Activated CD8-positive, alpha-beta memory T cell treated with anti-CD3 and anti-CD28 coated beads for 48 hours (primary cell): Measurements from ENCODE around the gene GNG2.
A peak's percentile ranks its signal among the peaks of the same experiment; 100 is the strongest.

Experiments used
- DNase-seq, 3 experiments: peaks; one replicate each; pipeline ENCODE4 v3.0.0-alpha.2; 2020; ENCODE audit warnings: low read depth in 2 of 3, low spot score in 2 of 3

Gene GNG2

DNA sequence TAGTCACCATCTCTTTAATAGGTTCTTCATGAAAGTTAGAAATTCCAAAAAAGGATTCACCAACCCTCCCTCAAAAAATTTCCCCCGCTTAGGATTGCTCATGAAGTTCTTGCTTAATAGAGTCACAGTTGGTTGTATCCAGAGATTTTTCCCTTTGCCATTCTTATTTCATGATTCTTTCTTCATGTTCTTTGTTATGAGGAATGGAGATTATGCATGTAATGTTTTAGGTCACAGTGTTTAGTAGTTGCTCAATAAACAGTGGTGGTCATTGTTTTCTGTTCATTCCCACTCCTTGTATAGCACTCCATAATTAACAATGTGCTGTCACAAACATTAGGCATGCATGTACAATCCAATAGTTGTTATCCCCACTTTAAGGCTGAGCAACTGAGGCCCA is 77.7 kb downstream of the GNG2 start:
- DNase-seq, result no peak

DNA sequence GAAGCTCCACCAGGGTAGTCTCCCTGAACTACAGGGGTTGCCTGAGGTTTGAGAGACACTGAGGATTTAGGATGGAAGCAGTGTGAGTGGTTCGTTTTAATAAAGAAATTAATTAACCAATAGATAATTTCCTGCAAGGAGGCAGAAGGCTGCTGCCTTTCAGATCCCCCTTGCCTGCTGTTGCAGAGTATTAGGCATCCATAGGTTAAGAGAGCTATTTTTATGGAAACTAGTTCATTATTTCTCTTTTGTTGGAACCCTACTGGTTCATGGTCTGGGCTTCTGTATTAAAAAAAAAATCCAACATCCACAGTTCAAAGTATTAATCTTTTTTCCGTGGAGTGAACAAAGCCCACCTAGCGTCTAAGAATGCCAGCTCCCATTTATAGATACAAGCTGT is 78.4 kb downstream of the GNG2 start:
- DNase-seq, result no peak

DNA sequence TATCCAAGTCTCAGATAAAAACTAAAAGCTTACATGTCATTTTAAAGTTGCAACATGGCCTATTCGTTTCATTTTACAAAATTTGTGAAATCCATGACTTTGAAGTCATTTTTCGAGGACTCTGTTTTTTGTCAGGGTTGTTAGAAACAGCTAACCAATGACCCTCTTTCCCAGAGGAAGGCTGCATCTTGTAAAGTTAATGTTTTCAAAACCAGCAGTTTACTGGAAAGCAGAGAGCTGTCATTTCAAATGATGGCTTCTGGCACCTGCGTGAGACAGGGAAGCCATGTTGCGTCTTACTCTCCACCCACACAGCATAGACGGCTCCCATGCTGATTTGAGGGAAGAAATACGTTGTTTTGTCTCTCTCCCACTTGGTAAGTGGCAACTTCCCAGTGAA is 78.8 kb downstream of the GNG2 start:
- no peak for DNase-seq

DNA sequence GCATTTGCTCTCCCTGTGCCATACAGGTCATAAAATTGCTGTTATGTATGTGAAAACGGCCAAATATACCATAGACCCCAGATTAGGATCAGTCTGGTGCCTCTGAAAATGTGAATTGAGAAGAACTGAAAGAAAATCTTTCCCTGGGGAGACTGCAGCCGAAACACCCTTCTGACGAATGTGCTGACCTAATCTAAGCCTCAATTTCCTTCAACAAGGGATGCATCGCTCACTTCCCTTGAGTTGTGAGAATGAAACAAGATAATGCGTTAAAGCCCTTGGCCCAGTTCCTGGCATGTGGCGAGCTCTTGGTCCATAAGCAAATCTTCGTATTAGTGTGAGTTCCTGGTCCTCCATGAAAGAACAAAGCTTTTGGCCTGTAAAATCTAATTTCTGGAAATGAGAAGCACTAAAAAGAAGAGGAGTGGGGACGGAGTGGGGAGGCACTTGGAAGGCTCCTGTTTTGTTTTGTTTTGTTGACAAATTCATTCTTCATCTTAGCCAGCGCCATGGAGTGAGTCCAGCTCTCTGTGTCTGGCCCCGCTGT is 79.4 kb downstream of the GNG2 start:
- DNase-seq, result no peak

DNA sequence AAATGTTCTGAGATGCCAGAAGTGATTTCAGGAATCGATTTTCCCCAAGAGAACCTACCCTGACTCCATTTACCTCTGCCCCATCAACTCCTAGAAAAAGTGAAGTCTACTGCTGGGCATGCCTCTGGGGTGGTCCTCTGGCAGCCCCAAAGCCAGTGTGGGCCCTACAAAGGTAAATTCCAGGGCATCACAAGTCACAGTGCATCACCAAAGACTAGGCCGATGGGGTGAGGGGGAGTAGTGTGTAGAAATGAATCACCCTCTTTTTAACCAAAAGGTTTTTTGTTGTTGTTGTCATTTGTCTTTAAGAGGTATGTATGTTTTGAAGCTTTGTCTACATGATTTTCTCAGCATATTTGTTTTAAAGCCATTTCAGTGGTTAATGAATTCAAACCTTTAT is 82.6 kb downstream of the GNG2 start:
- no peak for DNase-seq

DNA sequence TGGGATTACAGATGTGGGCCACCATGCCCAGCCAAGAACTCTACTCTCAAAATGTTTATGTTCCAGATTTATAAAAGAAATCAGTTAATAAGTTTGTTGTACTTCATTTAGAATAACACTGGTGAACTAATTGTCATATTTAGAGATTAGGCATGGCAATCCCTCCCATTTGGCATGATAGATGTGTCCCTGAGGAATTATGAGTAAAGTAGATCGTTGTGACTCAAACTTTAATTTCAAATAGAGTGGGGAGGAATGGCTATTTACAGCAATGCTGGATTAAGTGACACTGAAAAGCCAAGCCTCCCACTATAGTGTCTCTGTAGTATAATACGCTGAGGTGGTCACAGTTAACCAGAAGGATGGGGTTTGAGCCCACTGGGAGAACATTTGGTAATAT is 89.6 kb downstream of the GNG2 start:
- no peak for DNase-seq

DNA sequence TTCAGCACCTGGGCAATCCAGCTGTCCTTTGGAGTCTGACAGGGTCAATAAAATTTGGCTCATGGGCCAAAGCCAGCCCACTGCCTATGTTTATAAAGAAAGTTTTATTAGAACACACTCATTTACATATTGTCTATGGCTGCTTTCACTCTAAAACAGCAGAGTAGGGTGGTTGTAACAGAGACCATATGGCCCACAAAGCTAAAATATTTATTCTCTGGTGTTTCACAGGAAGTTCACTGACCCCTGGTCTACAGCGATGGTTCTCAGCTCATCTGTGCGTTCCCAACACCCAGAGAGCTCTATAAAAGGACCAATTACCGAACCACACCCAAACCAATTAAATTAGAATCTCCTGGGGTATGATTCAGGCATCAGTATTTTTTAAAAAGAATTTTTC is 91.2 kb downstream of the GNG2 start:
- no peak for DNase-seq

DNA sequence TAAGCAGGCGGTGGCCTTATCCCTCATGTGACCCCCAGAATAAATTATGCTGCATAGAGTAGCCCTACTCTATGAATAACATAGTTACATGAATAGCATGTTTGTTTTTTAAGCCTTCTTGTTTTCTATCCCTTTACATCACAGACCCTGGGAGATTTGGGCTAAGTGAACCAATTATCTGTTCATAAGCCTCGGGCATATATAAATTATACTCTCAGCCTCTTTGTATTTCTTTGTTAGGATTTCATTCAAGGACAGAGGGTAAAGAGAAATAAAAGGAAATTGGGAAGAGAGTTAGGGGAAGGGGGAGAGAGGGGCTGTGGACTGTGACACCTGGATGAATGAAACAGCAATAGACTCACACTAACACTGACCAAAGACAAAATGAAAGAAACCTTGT is 93.6 kb downstream of the GNG2 start:
- no peak for DNase-seq

DNA sequence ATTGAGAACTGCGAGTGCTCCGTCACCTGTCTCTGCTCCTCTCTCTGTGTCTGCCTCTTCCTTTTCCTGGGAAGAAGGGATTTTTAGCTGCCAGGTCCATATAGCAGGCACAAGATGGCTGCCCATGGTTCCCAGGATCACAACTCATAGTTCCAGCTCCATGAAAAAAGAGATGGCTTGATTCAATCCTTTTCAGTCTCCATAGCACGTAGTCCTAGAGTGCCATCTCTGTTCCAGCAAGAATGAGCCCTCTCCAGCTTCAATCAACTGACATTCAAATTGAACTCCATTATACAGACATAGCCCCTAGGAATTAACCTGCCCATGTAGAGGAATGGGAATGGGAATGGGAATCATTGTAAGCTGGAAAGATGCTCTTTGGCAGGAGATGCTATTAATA is 94.2 kb downstream of the GNG2 start:
- no peak for DNase-seq

DNA sequence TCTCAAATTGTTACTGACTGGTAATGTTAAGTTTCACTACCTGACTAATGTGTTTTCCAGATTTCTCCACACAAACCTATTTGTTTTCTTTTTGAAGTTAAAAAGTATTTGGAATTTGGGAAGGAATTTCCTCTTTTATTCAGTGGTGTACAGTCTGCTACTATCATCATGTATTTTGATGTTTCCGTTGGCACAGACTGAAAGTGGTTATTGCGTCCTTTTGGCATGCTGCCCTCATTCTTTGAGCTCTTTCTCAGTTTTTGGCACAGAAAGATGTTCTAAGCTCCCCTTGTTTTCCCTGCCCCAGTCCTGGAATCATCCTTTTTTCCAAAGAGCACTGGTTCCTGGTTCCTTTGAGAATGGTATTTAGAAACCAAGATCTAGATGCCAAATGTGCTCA is 97.5 kb downstream of the GNG2 start:
- DNase-seq, result no peak

DNA sequence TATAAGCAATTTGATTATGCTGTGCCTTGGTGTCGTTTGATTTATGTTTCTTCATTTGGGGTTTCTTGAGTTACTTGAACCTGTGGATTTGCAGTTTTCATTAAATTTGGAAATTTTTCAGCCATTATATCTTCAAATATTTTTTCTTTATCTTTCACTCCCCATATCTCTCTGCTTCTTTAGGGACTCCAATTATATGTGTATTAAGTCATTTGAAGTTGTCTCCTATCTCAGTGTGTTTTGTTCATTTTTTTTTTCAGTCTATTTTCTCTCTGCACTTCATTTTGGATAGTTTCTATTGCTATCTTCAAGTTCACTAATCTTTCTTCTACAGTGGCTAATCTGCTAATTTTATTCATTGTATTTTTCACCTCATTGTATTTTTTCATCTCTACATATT is 99.5 kb downstream of the GNG2 start:
- no peak for DNase-seq

DNA sequence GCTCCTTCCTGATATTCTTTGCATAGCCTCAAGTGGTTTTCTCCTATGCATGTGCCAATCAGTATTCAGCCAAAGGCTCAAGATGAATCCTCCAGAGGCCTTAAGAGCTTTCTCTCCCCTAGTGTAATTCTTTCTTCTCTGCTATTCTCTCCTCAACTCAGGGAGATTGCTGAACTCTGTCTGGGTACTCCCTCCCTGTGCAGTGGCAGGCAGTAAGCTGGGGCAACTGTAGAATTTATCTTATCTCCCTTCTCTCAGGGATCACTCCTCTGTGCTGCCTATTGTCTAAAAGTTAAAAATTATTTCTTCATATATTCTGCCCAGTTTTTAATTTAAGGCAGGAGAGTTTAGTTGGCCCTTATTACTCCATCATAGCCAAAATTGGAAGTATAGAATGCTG is 100.5 kb downstream of the GNG2 start:
- no peak for DNase-seq

DNA sequence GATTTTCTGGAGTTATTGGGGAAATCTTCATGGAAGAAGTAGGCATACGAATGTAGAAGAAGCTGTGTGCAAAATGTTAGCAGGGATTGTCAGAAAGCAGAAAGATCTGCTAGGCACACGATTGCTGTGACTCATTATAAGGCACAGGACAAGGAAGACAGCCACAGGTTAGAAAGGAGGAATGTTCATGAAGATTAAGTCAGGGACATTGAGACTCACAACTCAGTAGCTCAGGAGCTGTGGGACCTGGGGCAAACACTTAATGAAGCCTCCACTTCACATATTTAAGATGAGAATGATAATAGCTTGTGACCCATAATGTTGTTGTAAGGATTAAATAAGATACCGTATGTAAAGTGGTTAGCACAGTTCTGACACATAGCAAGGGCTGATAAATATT is 102.3 kb downstream of the GNG2 start:
- DNase-seq, result no peak

DNA sequence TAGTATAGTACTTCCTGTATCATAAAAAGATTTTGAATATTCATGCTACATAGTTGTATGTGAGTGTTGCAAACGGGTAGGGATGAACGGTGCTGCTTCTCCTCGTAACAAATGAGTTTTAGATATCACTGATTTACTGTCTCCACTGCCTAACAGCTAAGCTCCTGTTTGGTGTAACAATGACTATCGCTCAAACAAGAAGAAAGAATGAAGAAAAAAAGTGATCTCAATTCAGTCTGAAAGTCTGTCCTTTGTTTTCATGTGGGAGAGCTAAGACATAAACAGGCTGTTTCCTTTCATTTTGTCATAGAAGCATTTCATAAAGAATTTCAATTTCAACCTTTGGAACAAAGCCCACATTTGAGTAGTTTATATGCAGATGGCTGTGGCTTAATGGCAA is 102.9 kb downstream of the GNG2 start:
- DNase-seq, result no peak

DNA sequence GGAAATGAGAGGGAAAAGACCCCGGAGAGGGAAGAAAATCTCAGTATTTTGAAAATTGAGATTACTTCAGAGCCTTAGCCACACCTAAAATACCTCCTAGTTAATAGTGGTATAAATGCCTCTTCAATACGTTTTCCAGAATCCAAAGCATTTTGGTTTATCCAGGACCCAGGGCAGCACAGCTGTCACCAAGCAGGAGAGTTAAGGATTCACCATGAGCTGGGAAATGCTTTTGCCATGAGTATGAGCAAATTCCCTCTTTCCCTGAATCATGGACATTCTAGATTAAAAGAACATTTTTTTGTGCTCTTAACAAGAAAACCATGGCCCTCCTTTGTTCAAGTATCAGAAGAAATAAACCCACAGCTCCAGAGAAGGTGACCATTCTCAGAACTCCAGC is 107.1 kb downstream of the GNG2 start:
- DNase-seq, result no peak

DNA sequence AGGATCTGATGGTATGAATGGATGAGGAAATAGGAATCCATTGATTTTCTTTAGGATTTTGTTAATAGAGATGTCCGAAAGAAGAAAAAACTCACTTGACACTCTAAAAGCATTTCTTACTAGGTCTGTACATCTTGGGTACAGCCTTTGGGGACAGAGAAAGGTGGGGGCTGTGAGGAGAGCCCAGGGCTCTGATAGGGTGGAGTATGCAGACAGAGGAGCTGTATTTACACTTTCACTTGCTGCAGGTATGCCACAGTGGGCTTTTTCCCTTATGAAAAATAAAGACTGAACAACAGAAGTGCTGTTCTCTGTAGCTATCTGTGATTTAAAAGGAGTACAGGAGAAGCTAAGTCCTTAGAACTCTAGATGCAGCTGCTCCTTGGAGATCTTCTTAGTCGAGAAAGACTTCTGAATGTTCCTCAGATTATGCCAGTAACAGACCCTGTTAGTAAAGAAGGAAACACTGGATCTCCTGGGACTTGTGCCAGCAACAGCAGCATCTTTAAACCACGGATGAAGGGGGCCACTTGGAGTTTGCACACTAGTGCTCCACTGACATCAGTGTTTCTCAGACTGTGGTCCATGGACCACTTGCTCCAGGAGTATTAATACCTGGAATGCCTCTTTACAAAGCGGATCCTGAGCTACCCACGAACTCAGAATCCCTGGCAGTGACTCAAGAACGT is 109.6 kb downstream of the GNG2 start:
- DNase-seq, result no peak

DNA sequence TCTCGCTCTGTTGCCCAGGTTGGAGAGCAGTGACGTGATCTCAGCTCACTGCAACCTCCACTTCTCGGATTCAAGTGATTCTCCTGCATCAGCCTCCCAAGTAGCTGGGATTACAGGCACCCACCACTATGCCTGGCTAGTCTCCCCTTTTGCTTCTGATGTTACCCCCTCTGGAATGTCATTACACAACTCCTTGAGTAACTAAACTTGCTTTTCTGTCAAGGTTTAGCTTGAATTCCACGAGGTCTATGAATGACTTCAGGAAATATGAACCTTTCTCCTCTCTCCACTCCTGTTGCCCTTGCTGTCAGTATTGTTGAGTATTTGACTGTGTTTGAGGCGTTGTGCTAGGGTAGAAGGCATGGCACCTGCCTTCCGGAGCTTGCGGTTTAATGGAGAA is 112.2 kb downstream of the GNG2 start:
- no peak for DNase-seq

DNA sequence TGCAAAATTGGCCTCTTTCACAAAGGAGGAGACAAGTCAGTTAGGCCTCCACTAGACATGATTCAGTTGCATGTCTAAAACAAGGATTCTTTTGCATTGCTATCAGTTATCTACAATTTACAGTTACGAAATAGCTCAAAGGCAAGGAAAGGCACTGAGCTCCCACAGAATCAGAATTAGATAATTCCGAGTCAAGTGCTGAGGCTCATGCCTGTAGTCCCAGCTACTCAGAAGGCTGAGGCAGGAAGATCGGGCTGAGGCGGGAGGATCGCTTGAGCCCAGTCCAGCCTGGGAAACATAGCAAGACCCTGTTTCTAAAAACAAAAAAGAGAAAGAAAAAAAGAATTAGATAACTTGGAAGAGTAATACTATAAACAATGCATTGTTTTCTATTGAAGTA is 116.7 kb downstream of the GNG2 start:
- DNase-seq, result no peak

DNA sequence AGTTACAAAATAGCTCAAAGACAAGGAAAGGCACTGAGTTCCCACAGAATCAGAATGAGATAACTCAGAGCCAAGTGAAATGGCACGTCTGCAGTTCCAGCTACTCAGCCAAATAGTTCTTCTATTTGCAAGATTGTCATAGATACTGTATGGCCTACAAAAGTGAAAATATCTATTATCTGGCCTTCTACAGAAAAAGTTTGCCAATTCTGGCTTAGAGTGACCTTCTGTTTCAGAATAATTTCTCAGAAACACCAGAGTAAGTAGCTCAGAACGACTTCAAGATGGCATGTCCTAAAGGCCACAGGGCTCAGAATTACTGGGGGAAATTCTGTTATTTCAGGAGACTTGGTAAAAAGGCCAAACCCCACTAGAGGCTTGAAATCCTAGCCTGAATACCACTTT is 118.3 kb downstream of the GNG2 start:
- DNase-seq, result no peak

DNA sequence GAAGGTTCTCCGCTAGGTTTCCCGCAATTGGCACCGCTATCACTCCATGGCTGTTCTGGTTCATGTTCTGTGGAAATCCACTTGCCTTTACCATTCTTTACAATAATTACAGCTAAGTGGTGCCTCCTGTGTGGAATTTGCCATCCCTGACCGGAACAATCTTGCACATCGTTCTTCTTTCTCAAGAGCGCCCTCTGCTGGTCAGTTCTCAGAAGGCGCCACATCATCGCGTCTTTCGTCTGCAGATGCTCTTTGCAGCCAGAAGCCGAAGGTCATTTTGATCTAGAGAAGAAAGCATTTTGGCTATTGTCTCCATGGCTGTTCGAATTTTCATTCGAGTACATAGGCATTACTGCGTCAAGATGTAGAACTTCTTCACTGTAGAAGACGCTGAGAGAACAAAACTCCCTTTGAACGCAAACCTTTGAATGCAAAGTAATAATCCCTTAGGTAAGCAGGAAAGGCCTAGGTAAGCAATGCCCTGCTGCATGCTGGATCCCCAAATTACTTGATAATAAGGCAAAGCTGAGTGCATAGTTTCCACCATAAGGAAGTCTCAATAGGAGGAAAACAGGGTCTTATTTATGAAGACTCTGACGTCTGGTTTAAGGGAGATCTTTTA is 118.8 kb downstream of the GNG2 start:
- peak; percentile 40 to 85 (median 79) for DNase-seq

DNA sequence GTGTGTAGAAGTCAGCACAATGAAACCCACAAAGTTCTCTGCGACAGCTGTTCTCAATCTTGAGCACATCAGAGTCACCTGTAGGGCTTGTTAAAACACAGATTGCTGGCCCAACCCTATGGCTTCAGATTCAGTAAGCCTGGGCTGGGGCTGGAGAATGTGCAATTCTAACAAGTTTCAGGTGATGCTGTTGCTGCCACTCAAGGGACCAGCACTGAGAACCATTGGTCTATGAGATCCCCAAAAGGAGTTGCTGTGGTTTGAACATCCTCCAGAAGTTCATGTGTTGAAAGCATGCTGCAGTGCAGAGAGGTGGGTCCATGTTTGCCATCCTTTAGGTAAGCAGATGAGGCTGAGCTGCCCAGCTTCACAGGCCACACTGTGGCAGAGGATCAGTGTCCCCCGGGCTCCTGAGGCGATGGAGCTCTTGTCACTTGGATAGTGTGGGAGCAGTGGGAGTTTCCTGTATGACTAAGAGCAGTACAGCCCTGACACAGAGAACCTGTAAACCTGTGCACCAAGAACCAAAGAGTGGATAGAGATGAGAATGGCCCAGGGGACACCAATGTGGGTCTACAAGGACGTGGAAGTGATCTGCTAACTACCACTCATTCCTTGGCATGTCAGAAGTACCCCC is 120.9 kb downstream of the GNG2 start:
- DNase-seq, result no peak

DNA sequence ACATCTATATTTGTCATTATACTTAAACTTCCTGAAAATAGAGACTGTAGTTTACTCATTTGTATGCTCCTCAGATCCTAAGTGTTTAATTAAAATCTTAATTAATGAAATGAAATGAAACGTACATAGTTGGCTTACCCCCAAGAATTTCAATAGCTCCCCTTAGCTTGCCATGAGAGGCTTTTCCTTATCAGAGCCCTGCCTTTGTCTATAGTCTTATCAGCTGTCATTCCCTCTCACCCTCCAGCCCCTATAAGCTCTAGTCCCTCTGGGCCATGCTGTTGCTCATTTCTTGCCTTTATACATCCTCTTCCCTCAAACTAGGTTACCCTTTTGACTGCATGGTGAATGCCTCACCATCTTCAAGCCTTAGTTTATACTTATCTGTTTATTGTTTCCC is 127.8 kb downstream of the GNG2 start:
- no peak for DNase-seq
